Panc1 (cell line): ENCODE results near the gene PIGC. TPM values are rescaled to one million over a fixed set of nuclear protein-coding genes. Genes with fewer than 3 reads are reported as not detected.

ENCODE experiments used
- ATAC-seq: fragments of 200-7000 bp; cut with Tn5 transposase; 2 replicates; pipeline ENCODE4 v1.9.1; 2020; ENCODE audit warnings: mild to moderate bottlenecking, moderate library complexity
- BruUV-seq: library from RNA; stranded (reverse); fragments of 400-500 nt; replicated peaks from 2 replicates; lab custom pipeline; 2021; lab: Mats Ljungman, UMichigan
- CTCF ChIA-PET: fragments of 300-600 bp; sonication (Branson Sonifier 250); formaldehyde crosslinking; loops from one replicate; lab custom pipeline; 2022; ENCODE audit warnings: antibody characterized with exemption; lab: Charles Lee
- POLR2A ChIA-PET: fragments of 300-600 bp; sonication (Branson Sonifier 250); formaldehyde crosslinking; loops from one replicate; lab custom pipeline; 2022; ENCODE audit warnings: antibody characterized with exemption; lab: Charles Lee
- DNase-seq: peaks from one replicate; pipeline ENCODE4 v3.0.0-alpha.2; 2010; ENCODE audit warnings: low read depth, low spot score
- H3K27ac ChIP-seq: 2 replicates; pipeline ENCODE4 v1.5.1; 2011; ENCODE audit warnings: mild to moderate bottlenecking, low read length, inconsistent platforms
- H3K27me3 ChIP-seq: fragments of 200-500 bp; sonication (Bioruptor generic); 2 replicates; pipeline ENCODE4 v1.6.0; 2014; ENCODE audit warnings: low read length, inconsistent platforms; ENCODE audit not compliant: control insufficient read depth, insufficient read depth
- H3K36me3 ChIP-seq: fragments of 200-500 bp; sonication (Bioruptor generic); 2 replicates; pipeline ENCODE4 v1.5.1; 2014; ENCODE audit warnings: inconsistent platforms, mild to moderate bottlenecking, low read length, moderate library complexity; ENCODE audit not compliant: control insufficient read depth, insufficient read depth
- H3K4me1 ChIP-seq: 2 replicates; pipeline ENCODE4 v1.5.1; 2011; ENCODE audit warnings: inconsistent platforms, mild to moderate bottlenecking, low read length, moderate library complexity; ENCODE audit not compliant: control insufficient read depth, insufficient read depth
- H3K4me3 ChIP-seq, 2 experiments: 2 replicates each; pipeline ENCODE4 v1.5.1; 2011 to 2012; ENCODE audit warnings: low read depth in 2 of 2, low read length in 2 of 2, mild to moderate bottlenecking in 2 of 2, inconsistent platforms in 1 of 2, moderate library complexity in 1 of 2
- H3K9me3 ChIP-seq: fragments of 200-500 bp; sonication (Bioruptor generic); 2 replicates; pipeline ENCODE4 v1.5.1; 2014; ENCODE audit warnings: low read depth, mild to moderate bottlenecking, inconsistent platforms, low read length, moderate library complexity; ENCODE audit not compliant: control insufficient read depth, insufficient read depth
- POLR2AphosphoS5 ChIP-seq: IDR thresholded peaks from 2 replicates; pipeline ENCODE4 v1.6.1; 2012; ENCODE audit warnings: mild to moderate bottlenecking, low read depth, low read length, moderate library complexity
- REST ChIP-seq, 2 experiments: IDR thresholded peaks; 2 replicates each; pipeline ENCODE4 v1.6.1; 2011 to 2012; ENCODE audit warnings: low read depth in 2 of 2, control low read depth in 1 of 2, low read length in 1 of 2, mild to moderate bottlenecking in 1 of 2, moderate library complexity in 1 of 2; ENCODE audit not compliant: insufficient read depth in 1 of 2
- SIN3A ChIP-seq: IDR thresholded peaks from 2 replicates; pipeline ENCODE4 v1.6.1; 2012; ENCODE audit warnings: low read depth, mild to moderate bottlenecking, low read length, moderate library complexity, borderline replicate concordance; ENCODE audit not compliant: insufficient read depth
- TCF7L2 ChIP-seq: IDR thresholded peaks from 2 replicates; pipeline ENCODE4 v1.6.1; 2011; ENCODE audit warnings: mild to moderate bottlenecking, low read depth, low read length, inconsistent platforms
- in situ Hi-C: cut with HindIII; loops from 2 replicates; pipeline ENCODE4 v1.10.0; 2016; ENCODE audit warnings: low sequenced_read_pairs, low pct_unique_long_range_greater_than_20kb
- intact Hi-C: fragments of 100-400 bp; cut with micrococcal nuclease; formaldehyde crosslinking; loops from one replicate; pipeline ENCODE4 v1.10.0; 2022; ENCODE audit not compliant: unreplicated experiment
- total RNA-seq: library from RNA; stranded (reverse); gene quantifications from one replicate; pipeline ENCODE4 v1.2.1, GENCODE V29; 2021; ENCODE audit not compliant: unreplicated experiment
- TF ChIP-seq, protein P1 (sequence below): fragments of 450-650 bp; IDR thresholded peaks from 2 replicates; pipeline ENCODE4 v1.5.1; 2017; ENCODE audit warnings: mild to moderate bottlenecking

PIGC gene
- total RNA-seq, 1 experiment from 2014 or later = 23.6 TPM

DNA sequence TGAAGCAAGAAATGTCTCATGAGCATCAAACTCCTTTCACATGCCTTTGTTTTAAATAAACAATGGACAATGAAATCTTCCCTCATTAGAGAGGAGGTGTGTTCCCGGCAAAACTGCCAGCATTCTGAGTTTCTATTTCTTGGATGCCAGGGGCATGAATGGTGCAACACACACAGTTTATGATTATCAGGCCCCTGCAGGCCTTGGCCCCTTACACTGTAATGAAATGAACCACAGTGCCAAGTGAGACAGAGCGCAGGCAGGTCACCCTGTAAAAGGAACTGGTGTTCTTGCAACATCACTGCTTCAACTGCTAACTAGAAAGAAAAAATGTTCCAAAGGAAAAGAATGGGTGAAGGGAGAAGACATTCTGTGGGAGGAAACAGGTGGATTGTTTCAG lies 3.8 kb upstream of the PIGC start:
- TF ChIP-seq REST (IDR thresholded peaks at IDR 0.05; ENCODE audit: insufficient read depth in 1 of 2, low read depth in 2 of 2, low read length in 1 of 2) (no peak), TCF7L2 (no peak), SIN3A (no peak), POLR2AphosphoS5 (no peak)
- TF ChIP-seq, protein P1, sequence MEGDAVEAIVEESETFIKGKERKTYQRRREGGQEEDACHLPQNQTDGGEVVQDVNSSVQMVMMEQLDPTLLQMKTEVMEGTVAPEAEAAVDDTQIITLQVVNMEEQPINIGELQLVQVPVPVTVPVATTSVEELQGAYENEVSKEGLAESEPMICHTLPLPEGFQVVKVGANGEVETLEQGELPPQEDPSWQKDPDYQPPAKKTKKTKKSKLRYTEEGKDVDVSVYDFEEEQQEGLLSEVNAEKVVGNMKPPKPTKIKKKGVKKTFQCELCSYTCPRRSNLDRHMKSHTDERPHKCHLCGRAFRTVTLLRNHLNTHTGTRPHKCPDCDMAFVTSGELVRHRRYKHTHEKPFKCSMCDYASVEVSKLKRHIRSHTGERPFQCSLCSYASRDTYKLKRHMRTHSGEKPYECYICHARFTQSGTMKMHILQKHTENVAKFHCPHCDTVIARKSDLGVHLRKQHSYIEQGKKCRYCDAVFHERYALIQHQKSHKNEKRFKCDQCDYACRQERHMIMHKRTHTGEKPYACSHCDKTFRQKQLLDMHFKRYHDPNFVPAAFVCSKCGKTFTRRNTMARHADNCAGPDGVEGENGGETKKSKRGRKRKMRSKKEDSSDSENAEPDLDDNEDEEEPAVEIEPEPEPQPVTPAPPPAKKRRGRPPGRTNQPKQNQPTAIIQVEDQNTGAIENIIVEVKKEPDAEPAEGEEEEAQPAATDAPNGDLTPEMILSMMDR = no peak
- POLR2A ChIA-PET = no interaction called here
- Histone ChIP-seq H3K27ac (no peak overlapping the region), H3K36me3 (peaks cover 2% of the 10 kb centered on the region), H3K27me3 (no peaks in the 10 kb centered on the region), H3K4me3 (no peak overlapping the region), H3K4me1 (peaks cover 39% of the 10 kb centered on the region), H3K9me3 (no peaks in the 10 kb centered on the region)
- in situ Hi-C loops (no loop called here), intact Hi-C loops (loop anchor here (5.0 kb wide), 2 partner anchors 85 to 445 kb away; partner anchors contain the start of gene SUCO)
- ATAC-seq (no peak), DNase-seq (no peak)
- CTCF ChIA-PET = no interaction called here
- no TSS peak for BruUV-seq

DNA sequence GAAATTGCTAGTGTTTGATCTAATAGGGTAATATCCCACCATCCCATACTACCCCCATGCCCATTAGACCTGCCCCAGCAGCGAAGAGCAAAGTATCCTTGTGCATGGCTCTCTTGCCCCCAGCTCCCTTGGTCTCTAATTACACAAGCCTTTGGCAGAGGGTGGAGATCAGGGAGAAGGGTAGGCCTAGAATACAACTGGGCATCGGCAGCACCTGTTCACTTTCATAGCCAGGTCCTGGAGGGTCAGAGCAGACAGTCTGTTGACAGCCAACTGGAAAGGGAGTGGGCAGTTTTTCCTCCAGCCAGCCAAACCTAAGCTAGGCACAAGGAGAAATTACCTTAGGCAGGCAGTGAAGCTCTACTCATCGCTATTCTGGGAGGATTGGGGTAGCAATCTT lies 2.7 kb upstream of the PIGC start:
- Histone ChIP-seq H3K27ac (no peak overlapping the region), H3K27me3 (no peaks in the 10 kb centered on the region), H3K4me1 (peaks cover 41% of the 10 kb centered on the region), H3K9me3 (no peaks in the 10 kb centered on the region), H3K36me3 (peaks cover 2% of the 10 kb centered on the region), H3K4me3 (no peak overlapping the region)
- CTCF ChIA-PET = interaction anchor here (1.1 kb wide), 1 partner anchor 273 kb away, joined by 3 read pairs; no protein-coding TSS in a partner anchor
- intact Hi-C loops = loop anchor here (5.0 kb wide), 2 partner anchors 86 to 444 kb away; partner anchors contain the start of gene SUCO
- BruUV-seq = no TSS peak
- POLR2A ChIA-PET = no interaction called here
- ATAC-seq (no peak), DNase-seq (no peak)
- in situ Hi-C loops = no loop called here
- no peak for TF ChIP-seq REST (IDR thresholded peaks at IDR 0.05; ENCODE audit: insufficient read depth in 1 of 2, low read depth in 2 of 2, low read length in 1 of 2)
- TF ChIP-seq SIN3A = no peak
- TF ChIP-seq, protein P1 = no peak
- no peak for TF ChIP-seq POLR2AphosphoS5
- no peak for TF ChIP-seq TCF7L2
